Right atrium auricular region (tissue), 2 donors: Measurements from ENCODE around the gene NCOR1. TPM values are rescaled to one million over a fixed set of nuclear protein-coding genes. Genes with fewer than 3 reads are reported as not detected.

Experiments used
- DNase-seq: peaks from one replicate; pipeline ENCODE4 v3.0.0-alpha.2; 2019; ENCODE audit warnings: low spot score
- H3K27ac ChIP-seq, 2 donors: fragments of 200-600 bp; sonication (generic); 1 replicate in 1 of 2; 2 replicates in 1 of 2; pipeline ENCODE4 v1.5.1; 2016 to 2019
- H3K27me3 ChIP-seq, 2 donors: fragments of 200-600 bp; sonication (generic); one replicate each; pipeline versions ENCODE4 v1.5.1 to v1.6.0; 2017 to 2019
- H3K36me3 ChIP-seq: fragments of 200-600 bp; sonication (generic); one replicate; pipeline ENCODE4 v1.5.1; 2016
- H3K4me1 ChIP-seq, 2 donors: fragments of 200-600 bp; sonication (generic); one replicate each; pipeline versions ENCODE4 v1.5.1 to v1.6.0; 2017 to 2019
- H3K4me3 ChIP-seq, 2 donors: fragments of 200-600 bp; sonication (generic); 1 replicate in 1 of 2; 2 replicates in 1 of 2; pipeline ENCODE4 v1.5.1; 2017 to 2019; ENCODE audit warnings: mild to moderate bottlenecking in 1 of 2, moderate library complexity in 1 of 2
- H3K9me3 ChIP-seq, 2 donors: fragments of 200-600 bp; sonication (generic); one replicate each; pipeline ENCODE4 v1.5.1; 2019
- total RNA-seq, 2 donors: library from RNA; depleted of rRNA; stranded (reverse); fragments of >200 nt; gene quantifications; one replicate each; pipeline ENCODE4 v1.1.0, GENCODE V29; 2016
- TF ChIP-seq, protein P1 (sequence below), 2 donors: fragments of 200-600 bp; sonication (generic); IDR thresholded peaks; one replicate each; pipeline ENCODE4 v1.5.1; 2019; ENCODE audit warnings: antibody characterized with exemption in 2 of 2

Gene NCOR1
- total RNA-seq, 2 donors from 2014 or later: 79.7 to 84.3 TPM

DNA sequence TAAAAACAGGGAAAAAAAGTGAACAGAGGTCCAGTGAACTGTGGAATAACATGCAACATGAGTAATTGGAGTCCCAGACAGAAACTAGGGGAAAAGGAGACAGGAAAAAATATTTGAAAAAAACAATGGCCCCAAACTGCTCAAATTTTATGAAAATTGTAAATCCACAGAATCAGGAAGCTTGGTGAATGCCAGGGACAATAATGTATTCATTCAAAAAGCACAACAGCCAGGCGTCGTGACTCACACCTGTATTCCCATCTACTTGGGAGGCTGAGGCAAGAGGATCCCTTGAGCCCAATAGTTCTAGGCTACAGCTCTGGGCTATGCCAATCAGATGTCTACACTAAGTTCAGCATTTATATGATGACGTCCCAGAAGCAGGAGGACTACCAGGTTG lies 23.7 kb downstream of the NCOR1 start:
- H3K27ac ChIP-seq: no peak overlapping the region
- H3K27me3 ChIP-seq: no peaks in the 10 kb centered on the region
- H3K36me3 ChIP-seq: peaks cover 15% of the 10 kb centered on the region
- H3K4me1 ChIP-seq: peaks cover 0 to 15% of the 10 kb centered on the region in 2 donors
- H3K9me3 ChIP-seq: no peaks in the 10 kb centered on the region
- TF ChIP-seq, protein P1, sequence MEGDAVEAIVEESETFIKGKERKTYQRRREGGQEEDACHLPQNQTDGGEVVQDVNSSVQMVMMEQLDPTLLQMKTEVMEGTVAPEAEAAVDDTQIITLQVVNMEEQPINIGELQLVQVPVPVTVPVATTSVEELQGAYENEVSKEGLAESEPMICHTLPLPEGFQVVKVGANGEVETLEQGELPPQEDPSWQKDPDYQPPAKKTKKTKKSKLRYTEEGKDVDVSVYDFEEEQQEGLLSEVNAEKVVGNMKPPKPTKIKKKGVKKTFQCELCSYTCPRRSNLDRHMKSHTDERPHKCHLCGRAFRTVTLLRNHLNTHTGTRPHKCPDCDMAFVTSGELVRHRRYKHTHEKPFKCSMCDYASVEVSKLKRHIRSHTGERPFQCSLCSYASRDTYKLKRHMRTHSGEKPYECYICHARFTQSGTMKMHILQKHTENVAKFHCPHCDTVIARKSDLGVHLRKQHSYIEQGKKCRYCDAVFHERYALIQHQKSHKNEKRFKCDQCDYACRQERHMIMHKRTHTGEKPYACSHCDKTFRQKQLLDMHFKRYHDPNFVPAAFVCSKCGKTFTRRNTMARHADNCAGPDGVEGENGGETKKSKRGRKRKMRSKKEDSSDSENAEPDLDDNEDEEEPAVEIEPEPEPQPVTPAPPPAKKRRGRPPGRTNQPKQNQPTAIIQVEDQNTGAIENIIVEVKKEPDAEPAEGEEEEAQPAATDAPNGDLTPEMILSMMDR (IDR thresholded peaks at IDR 0.05): no peak
- H3K4me3 ChIP-seq: no peak overlapping the region
- no peak for DNase-seq

DNA sequence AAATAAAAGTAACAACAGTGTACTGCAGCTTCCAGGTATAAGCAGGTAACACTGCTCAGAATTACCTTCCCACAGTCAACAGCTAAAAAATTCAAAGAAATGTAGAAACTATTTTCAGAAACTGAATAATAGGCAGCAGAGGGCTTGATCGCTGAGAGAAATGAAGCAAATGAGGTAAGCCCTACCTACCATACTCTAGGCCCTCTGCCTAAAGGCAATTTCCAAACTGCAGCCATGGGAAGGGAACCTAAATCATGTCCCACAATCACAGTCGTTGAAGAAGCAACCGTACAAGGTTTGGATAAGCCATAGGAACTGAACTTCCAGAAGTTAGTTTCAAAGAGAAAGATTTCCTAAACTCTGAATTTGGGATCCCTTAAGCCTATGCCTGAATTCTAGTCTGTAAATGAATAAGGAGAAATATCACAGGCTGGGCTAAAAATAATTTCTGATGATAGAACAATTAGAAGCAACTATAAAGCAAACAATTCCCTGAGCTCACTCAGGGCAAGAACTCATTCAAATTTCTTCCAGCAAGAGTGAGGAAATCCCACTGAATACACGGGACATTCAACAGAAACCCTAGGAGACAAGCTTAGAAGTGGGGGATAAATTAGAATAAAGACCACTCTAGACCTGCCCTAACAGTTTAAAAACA lies 24.5 kb downstream of the NCOR1 start:
- peak overlapping the region in 1 of 2 donors; percentile 61 for H3K27ac ChIP-seq

DNA sequence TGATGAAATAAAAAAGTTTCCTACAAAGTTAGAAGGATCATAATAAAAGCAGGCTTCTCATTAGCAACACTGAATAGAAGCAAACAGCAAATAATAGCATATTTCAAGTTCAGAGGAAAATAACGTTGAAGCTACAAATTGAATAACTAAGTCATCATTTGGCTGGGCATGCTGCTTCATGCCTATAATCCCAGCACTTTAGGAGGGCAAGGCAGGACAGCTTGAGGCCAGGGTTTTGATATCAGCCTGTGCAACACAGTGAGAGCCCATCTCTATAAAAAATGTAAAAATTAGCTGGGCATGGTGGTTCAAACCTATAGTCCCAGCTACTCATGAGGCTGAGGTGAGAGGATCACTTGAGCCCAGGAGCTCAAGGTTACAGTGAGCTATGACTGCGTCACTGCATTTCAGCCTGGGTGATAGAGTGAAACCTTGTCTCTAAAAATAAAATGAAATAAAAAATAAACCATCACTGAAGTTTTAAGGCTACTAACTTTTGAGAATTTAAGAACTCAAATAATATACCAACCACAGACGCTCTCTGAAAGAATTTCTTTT lies 25.5 kb downstream of the NCOR1 start:
- Histone ChIP-seq H3K27ac (peak overlapping the region in 1 of 2 donors; percentile 61), H3K9me3 (no peaks in the 10 kb centered on the region)
- TF ChIP-seq, protein P1 (IDR thresholded peaks at IDR 0.05): no peak

More for the DNA sequence above, 24.5 kb downstream of the NCOR1 start:
- DNase-seq: no peak
- no peaks in the 10 kb centered on the region for H3K27me3 ChIP-seq
- no peaks in the 10 kb centered on the region for H3K9me3 ChIP-seq
- TF ChIP-seq, protein P1 (IDR thresholded peaks at IDR 0.05): no peak
- H3K36me3 ChIP-seq: peaks cover 20% of the 10 kb centered on the region
- no peak overlapping the region for H3K4me3 ChIP-seq
- H3K4me1 ChIP-seq: peaks cover 0 to 15% of the 10 kb centered on the region in 2 donors

DNA sequence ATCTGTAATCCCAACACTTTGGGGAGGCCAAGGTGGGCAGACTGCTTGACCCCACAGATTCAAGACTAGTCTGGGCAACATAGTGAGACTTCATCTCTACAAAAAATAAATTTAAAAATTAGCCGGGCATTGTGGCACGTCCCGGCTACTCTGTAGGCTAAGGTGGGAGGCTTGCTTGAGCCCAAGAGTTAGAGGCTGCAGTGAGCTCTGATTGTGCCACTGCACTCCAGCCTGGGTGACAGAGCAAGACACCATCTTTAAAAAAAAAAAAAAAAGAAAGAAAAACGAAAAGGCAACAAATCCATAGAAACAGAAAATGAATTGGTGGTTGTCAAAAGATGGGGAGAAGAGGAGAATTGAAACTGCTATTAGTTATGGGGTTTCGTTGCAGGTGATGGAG lies 27.7 kb downstream of the NCOR1 start:
- TF ChIP-seq, protein P1 (IDR thresholded peaks at IDR 0.05): no peak
- peaks cover 24% of the 10 kb centered on the region for H3K36me3 ChIP-seq
- H3K9me3 ChIP-seq: no peaks in the 10 kb centered on the region
- H3K27ac ChIP-seq: no peak overlapping the region
- no peaks in the 10 kb centered on the region for H3K27me3 ChIP-seq
- DNase-seq: no peak
- H3K4me3 ChIP-seq: no peak overlapping the region
- peaks cover 0 to 15% of the 10 kb centered on the region in 2 donors for H3K4me1 ChIP-seq

More for the DNA sequence above, 25.5 kb downstream of the NCOR1 start:
- DNase-seq: no peak
- Histone ChIP-seq H3K4me3 (no peak overlapping the region), H3K4me1 (peaks cover 0 to 15% of the 10 kb centered on the region in 2 donors), H3K27me3 (no peaks in the 10 kb centered on the region), H3K36me3 (peaks cover 27% of the 10 kb centered on the region)

DNA sequence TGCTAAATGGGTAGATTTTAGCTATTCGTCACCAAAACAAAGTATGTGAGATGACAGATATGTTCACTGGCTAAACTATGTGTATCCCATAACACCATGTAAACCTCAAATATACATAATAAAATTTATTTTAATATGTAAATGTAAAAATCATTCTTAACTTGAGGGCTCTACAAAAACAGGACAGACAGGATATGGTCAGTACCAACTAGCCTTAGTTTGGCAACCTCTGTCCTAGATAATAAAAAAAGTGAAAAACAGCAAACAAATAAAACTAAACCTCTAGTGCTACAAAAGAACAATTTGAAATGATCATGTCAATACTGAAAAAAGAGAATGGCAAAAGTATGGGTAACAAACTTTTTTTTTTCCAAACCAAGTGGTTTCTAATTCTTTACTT lies 33.8 kb downstream of the NCOR1 start:
- Histone ChIP-seq H3K36me3 (peaks cover 18% of the 10 kb centered on the region), H3K27ac (no peak overlapping the region), H3K27me3 (no peaks in the 10 kb centered on the region), H3K4me1 (no peaks in the 10 kb centered on the region), H3K4me3 (no peak overlapping the region), H3K9me3 (no peaks in the 10 kb centered on the region)
- TF ChIP-seq, protein P1 (IDR thresholded peaks at IDR 0.05): no peak
- no peak for DNase-seq
